GM20000 (cell line): ENCODE results near the gene CA9.

Experiments used
- DNase-seq: peaks from one replicate; pipeline ENCODE4 v3.0.0; 2012; ENCODE audit warnings: low spot score
- CTCF ChIP-seq: IDR thresholded peaks from 2 replicates; pipeline ENCODE4 v1.5.1; 2012; ENCODE audit warnings: mild to moderate bottlenecking, control low read depth; ENCODE audit errors: extremely low read depth, missing control alignments

Gene CA9

GRCh38 chr9:35650341-35651158 is 23.2 kb upstream of the CA9 start, which contains the start of gene SIT1:
TSS of gene SIT1 (minus strand) at chr9:35650931. CDS start at chr9:35650853, 78 bp downstream.
- peak; percentile 65 for DNase-seq
- no peak for TF ChIP-seq CTCF

GRCh38 chr9:35651956-35652828 is 21.5 kb upstream of the CA9 start:
- TF ChIP-seq CTCF: no peak
- DNase-seq: no peak

- no peak for TF ChIP-seq CTCF
- DNase-seq: no peak
Measured at GRCh38 chr9:35652829-35653209, 20.9 kb upstream of the CA9 start.

- TF ChIP-seq CTCF: no peak
- no peak for DNase-seq
Measured at GRCh38 chr9:35653611-35654010, 20.1 kb upstream of the CA9 start.

GRCh38 chr9:35656348-35656747 is 17.4 kb upstream of the CA9 start:
- no peak for TF ChIP-seq CTCF
- DNase-seq: no peak

- no peak for TF ChIP-seq CTCF
- DNase-seq: no peak
Measured at GRCh38 chr9:35656831-35657545, 16.7 kb upstream of the CA9 start.
